H54 (cell line): Measurements from ENCODE around the gene FOLR2.
"Not testable (repeated sequence)": the region's sequence is repeated elsewhere in the genome, so short reads cannot be mapped to it uniquely, and the experiment has no call there.

Experiments used
- DNase-seq: peaks from one replicate; pipeline ENCODE4 v3.0.0; 2011; ENCODE audit warnings: low spot score, mixed read lengths; ENCODE audit not compliant: insufficient read length
- FAIRE-seq: peaks from 3 replicates; lab custom pipeline; 2011; peaks lifted over from hg19 to GRCh38; lab: Jason Lieb, UNC
- POLR2A ChIP-seq: IDR thresholded peaks from 2 replicates; pipeline ENCODE4 v1.6.1; 2011; ENCODE audit warnings: low read depth, mild to moderate bottlenecking, low read length

FOLR2 gene

GRCh38 chr11:72216638-72217037 is at the start of gene FOLR2:
Gene FOLR2 (plus strand): TSS chr11:72216794. CDS start chr11:72218585, 1,791 bp downstream.
- DNase-seq = no peak
- no peak for FAIRE-seq
- TF ChIP-seq POLR2A = no peak

GRCh38 chr11:72169046-72169555 is 47.5 kb upstream of the FOLR2 start:
- DNase-seq, FAIRE-seq: not testable (repeated sequence)

GRCh38 chr11:72169754-72170153 is 46.8 kb upstream of the FOLR2 start:
- not testable (repeated sequence) for DNase-seq, FAIRE-seq

- not testable (repeated sequence) for DNase-seq, FAIRE-seq
Observed at GRCh38 chr11:72172043-72172442, 44.6 kb upstream of the FOLR2 start.

GRCh38 chr11:72173291-72173690 is 43.3 kb upstream of the FOLR2 start:
- DNase-seq (no peak), FAIRE-seq (no peak)
- no peak for TF ChIP-seq POLR2A

- DNase-seq = no peak
- TF ChIP-seq POLR2A = no peak
- no peak for FAIRE-seq
Observed at GRCh38 chr11:72174302-72175070, 42.1 kb upstream of the FOLR2 start.

- TF ChIP-seq POLR2A = no peak
- DNase-seq (no peak), FAIRE-seq (no peak)
Observed at GRCh38 chr11:72177656-72178055, 38.9 kb upstream of the FOLR2 start.

- FAIRE-seq (no peak), DNase-seq (no peak)
- no peak for TF ChIP-seq POLR2A
Observed at GRCh38 chr11:72179049-72179803, 37.4 kb upstream of the FOLR2 start.

- DNase-seq = no peak
- no peak for TF ChIP-seq POLR2A
- no peak for FAIRE-seq
Observed at GRCh38 chr11:72179804-72180396, 36.7 kb upstream of the FOLR2 start.

- FAIRE-seq, DNase-seq: not testable (repeated sequence)
Observed at GRCh38 chr11:72180892-72181552, 35.6 kb upstream of the FOLR2 start.

GRCh38 chr11:72181553-72181958 is 35.0 kb upstream of the FOLR2 start:
- not testable (repeated sequence) for FAIRE-seq, DNase-seq

- no peak for FAIRE-seq
Observed at GRCh38 chr11:72188267-72188666, 28.3 kb upstream of the FOLR2 start.

GRCh38 chr11:72189455-72190250 is 26.9 kb upstream of the FOLR2 start:
- no peak for DNase-seq
- FAIRE-seq = no peak
- TF ChIP-seq POLR2A = no peak

More at GRCh38 chr11:72188267-72188666, 28.3 kb upstream of the FOLR2 start:
- no peak for DNase-seq
- TF ChIP-seq POLR2A = no peak
